Right renal pelvis (tissue), 4 donors: ENCODE results near the gene ORMDL2. TPM values are rescaled to one million over a fixed set of nuclear protein-coding genes. Genes with fewer than 3 reads are reported as not detected.

ENCODE experiments used
- DNase-seq, 4 donors: peaks; one replicate each; pipeline ENCODE4 v3.0.0-alpha.2; 2013; ENCODE audit warnings: low read depth in 4 of 4, low spot score in 3 of 4, missing footprints in 1 of 4
- polyA plus RNA-seq, 4 donors: library from polyadenylated mRNA; unstranded; fragments of 120-200 nt; gene quantifications; one replicate each; pipeline ENCODE4 v1.2.1, GENCODE V29; 2013; ENCODE audit not compliant: insufficient read length in 4 of 4

ORMDL2 gene
- polyA plus RNA-seq, result 10 to 100 TPM; 30.4 to 35.2 (median 32.6) TPM

- peak; percentile 96 to 100 (median 100) for DNase-seq
Measured at GRCh38 chr12:55817345-55818139, at the start of gene ORMDL2, which contains the start of gene SARNP. TSS of gene ORMDL2 (plus strand) at chr12:55818041. CDS start at chr12:55819000, 959 bp downstream. TSS of gene SARNP (minus strand) at chr12:55817724. CDS start at chr12:55817701, 23 bp downstream.

GRCh38 chr12:55771736-55772135 lies 46.1 kb upstream of the ORMDL2 start:
- DNase-seq, result no peak

GRCh38 chr12:55777856-55778255 lies 40.0 kb upstream of the ORMDL2 start:
- no peak for DNase-seq

- DNase-seq, result no peak
Measured at GRCh38 chr12:55780685-55781084, 37.2 kb upstream of the ORMDL2 start.

GRCh38 chr12:55788546-55788945 lies 29.3 kb upstream of the ORMDL2 start:
- DNase-seq, result peak in 1 of 4 donors; percentile 19

GRCh38 chr12:55789171-55789570 lies 28.7 kb upstream of the ORMDL2 start:
- DNase-seq, result peak in 1 of 4 donors; percentile 5

- no peak for DNase-seq
Measured at GRCh38 chr12:55789893-55790292, 27.9 kb upstream of the ORMDL2 start.

GRCh38 chr12:55795950-55796349 lies 21.9 kb upstream of the ORMDL2 start:
- no peak for DNase-seq

- DNase-seq, result peak in 1 of 4 donors; percentile 45
Measured at GRCh38 chr12:55797068-55797467, 20.8 kb upstream of the ORMDL2 start.

- no peak for DNase-seq
Measured at GRCh38 chr12:55797550-55797949, 20.3 kb upstream of the ORMDL2 start.

GRCh38 chr12:55806982-55807381 lies 10.9 kb upstream of the ORMDL2 start:
- no peak for DNase-seq

- DNase-seq, result no peak
Measured at GRCh38 chr12:55809274-55809673, 8.6 kb upstream of the ORMDL2 start.

- DNase-seq, result no peak
Measured at GRCh38 chr12:55812088-55812487, 5.8 kb upstream of the ORMDL2 start.

GRCh38 chr12:55814257-55814656 lies 3.6 kb upstream of the ORMDL2 start:
- DNase-seq, result no peak

- DNase-seq, result no peak
Measured at GRCh38 chr12:55815473-55815872, 2.4 kb upstream of the ORMDL2 start.

- DNase-seq, result peak in 2 of 4 donors; percentile 25 to 28
Measured at GRCh38 chr12:55816881-55817344, 928 bp upstream of the ORMDL2 start.

GRCh38 chr12:55818140-55818728 lies 393 bp downstream of the ORMDL2 start:
- DNase-seq, result no peak

GRCh38 chr12:55818886-55819285 lies 1.0 kb downstream of the ORMDL2 start:
- DNase-seq, result no peak

- no peak for DNase-seq
Measured at GRCh38 chr12:55820679-55821078, 2.8 kb downstream of the ORMDL2 start.

GRCh38 chr12:55822228-55822627 lies 4.4 kb downstream of the ORMDL2 start:
- DNase-seq, result no peak

- no peak for DNase-seq
Measured at GRCh38 chr12:55823419-55823818, 5.6 kb downstream of the ORMDL2 start.

- no peak for DNase-seq
Measured at GRCh38 chr12:55824726-55825125, 6.9 kb downstream of the ORMDL2 start.
